Measurements from ENCODE around the gene SAV1.

SAV1 gene

DNA sequence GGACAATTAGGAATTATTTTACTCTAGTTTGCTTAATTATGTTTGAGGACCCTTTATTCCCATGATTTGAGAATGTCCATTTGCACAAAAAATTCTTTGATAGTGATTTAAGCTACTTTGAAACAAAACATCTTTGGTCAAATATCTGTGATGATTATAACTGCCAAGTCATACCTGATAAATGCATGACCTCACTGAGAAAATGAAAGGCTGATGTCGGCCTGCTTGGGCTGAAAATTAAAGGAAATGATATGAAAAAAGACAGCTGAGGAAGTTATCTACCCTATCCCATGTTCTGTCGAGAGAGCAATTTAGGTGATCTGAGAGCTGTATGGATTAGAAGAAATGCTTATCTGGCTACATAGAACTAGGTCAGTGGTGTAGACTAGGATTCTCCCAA lies 64.5 kb downstream of the SAV1 start:
- no peaks in the 10 kb centered on the region for H3K79me2 ChIP-seq (ENCODE audit: insufficient read depth, low read length)
- no peak overlapping the region for H2AFZ ChIP-seq (ENCODE audit: low read depth, low read length)
- ATAC-seq (ENCODE audit: insufficient read depth, low read depth) (no peak), DNase-seq (no peak)
- H3K4me3 ChIP-seq (ENCODE audit: low read depth in 1 of 2, low read length in 2 of 2): no peak overlapping the region
- TF ChIP-seq, protein P1, sequence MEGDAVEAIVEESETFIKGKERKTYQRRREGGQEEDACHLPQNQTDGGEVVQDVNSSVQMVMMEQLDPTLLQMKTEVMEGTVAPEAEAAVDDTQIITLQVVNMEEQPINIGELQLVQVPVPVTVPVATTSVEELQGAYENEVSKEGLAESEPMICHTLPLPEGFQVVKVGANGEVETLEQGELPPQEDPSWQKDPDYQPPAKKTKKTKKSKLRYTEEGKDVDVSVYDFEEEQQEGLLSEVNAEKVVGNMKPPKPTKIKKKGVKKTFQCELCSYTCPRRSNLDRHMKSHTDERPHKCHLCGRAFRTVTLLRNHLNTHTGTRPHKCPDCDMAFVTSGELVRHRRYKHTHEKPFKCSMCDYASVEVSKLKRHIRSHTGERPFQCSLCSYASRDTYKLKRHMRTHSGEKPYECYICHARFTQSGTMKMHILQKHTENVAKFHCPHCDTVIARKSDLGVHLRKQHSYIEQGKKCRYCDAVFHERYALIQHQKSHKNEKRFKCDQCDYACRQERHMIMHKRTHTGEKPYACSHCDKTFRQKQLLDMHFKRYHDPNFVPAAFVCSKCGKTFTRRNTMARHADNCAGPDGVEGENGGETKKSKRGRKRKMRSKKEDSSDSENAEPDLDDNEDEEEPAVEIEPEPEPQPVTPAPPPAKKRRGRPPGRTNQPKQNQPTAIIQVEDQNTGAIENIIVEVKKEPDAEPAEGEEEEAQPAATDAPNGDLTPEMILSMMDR (IDR thresholded peaks at IDR 0.05; ENCODE audit: borderline replicate concordance, extremely low read depth, low read length, poor library complexity, severe bottlenecking): no peak
- TF ChIP-seq EZH2 (IDR thresholded peaks at IDR 0.05; ENCODE audit: borderline replicate concordance, low read depth, low read length, severe bottlenecking): no peak
- no peak overlapping the region for H3K9ac ChIP-seq (ENCODE audit: low read depth, low read length)
- no peaks in the 10 kb centered on the region for H3K9me3 ChIP-seq (ENCODE audit: insufficient read depth, low read length, severe bottlenecking)
- H3K36me3 ChIP-seq (ENCODE audit: insufficient read depth, low read length): no peaks in the 10 kb centered on the region
- H3K4me2 ChIP-seq (ENCODE audit: insufficient read depth, low read length): no peak overlapping the region
- no peaks in the 10 kb centered on the region for H3K27me3 ChIP-seq (ENCODE audit: insufficient read depth, low read length, poor library complexity)
- H4K20me1 ChIP-seq (ENCODE audit: insufficient read depth, low read length): no peaks in the 10 kb centered on the region
- no peak overlapping the region for H3K27ac ChIP-seq (ENCODE audit: low read length)
- H3K4me1 ChIP-seq (ENCODE audit: insufficient read depth, low read length): no peaks in the 10 kb centered on the region

DNA sequence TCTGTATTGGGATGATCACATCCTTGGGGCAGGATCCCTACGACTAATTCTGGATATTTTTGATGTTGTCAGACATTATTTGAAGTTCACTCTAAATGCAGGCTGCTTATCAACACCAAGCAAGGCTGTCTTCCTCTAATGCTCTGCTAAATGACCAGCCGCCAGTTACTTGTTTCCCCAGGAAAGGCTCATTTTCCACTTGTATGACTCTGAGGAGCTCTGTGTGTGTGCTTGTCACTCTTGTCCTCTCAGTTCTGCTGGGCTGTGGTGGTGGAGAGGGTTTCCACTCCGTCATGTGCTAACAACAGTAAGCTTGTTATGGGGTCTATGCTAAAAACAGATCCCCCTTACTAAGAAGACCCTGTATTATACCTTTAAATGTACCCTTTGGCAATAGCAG lies 66.1 kb downstream of the SAV1 start:
- H3K79me2 ChIP-seq (ENCODE audit: insufficient read depth, low read length): no peaks in the 10 kb centered on the region
- no peaks in the 10 kb centered on the region for H4K20me1 ChIP-seq (ENCODE audit: insufficient read depth, low read length)
- no peak for TF ChIP-seq EZH2 (IDR thresholded peaks at IDR 0.05; ENCODE audit: borderline replicate concordance, low read depth, low read length, severe bottlenecking)
- TF ChIP-seq, protein P1 (IDR thresholded peaks at IDR 0.05; ENCODE audit: borderline replicate concordance, extremely low read depth, low read length, poor library complexity, severe bottlenecking): no peak
- ATAC-seq (ENCODE audit: insufficient read depth, low read depth): no peak
- H3K4me3 ChIP-seq (ENCODE audit: low read depth in 1 of 2, low read length in 2 of 2): no peak overlapping the region
- H3K27me3 ChIP-seq (ENCODE audit: insufficient read depth, low read length, poor library complexity): no peaks in the 10 kb centered on the region
- H3K4me1 ChIP-seq (ENCODE audit: insufficient read depth, low read length): no peaks in the 10 kb centered on the region
- no peak for DNase-seq
- H3K36me3 ChIP-seq (ENCODE audit: insufficient read depth, low read length): no peaks in the 10 kb centered on the region
- H3K9ac ChIP-seq (ENCODE audit: low read depth, low read length): no peak overlapping the region
- no peaks in the 10 kb centered on the region for H3K9me3 ChIP-seq (ENCODE audit: insufficient read depth, low read length, severe bottlenecking)
- H3K27ac ChIP-seq (ENCODE audit: low read length): no peak overlapping the region
- H2AFZ ChIP-seq (ENCODE audit: low read depth, low read length): no peak overlapping the region
- H3K4me2 ChIP-seq (ENCODE audit: insufficient read depth, low read length): no peak overlapping the region

DNA sequence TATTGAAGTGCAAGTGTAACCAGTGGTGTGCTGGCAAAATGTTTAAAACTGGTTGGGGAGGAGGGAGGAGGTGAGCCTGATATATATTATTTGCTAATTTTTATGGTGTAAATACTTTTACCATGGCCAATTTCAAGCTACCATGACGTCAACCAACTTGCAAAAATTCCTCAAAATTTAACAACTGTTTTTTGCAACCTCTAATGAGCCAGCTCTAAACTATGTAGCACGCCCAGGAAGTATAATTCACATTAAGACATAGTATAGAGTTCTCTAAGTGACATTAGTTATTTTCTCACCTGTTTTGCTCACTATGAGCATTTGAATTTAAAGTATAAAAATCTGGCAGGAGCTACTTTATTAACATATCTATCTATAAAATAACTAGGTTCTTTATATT lies 66.7 kb downstream of the SAV1 start:
- Histone ChIP-seq H3K4me1 (ENCODE audit: insufficient read depth, low read length) (no peaks in the 10 kb centered on the region), H3K9me3 (ENCODE audit: insufficient read depth, low read length, severe bottlenecking) (no peaks in the 10 kb centered on the region), H3K9ac (ENCODE audit: low read depth, low read length) (no peak overlapping the region), H3K27ac (ENCODE audit: low read length) (no peak overlapping the region), H3K36me3 (ENCODE audit: insufficient read depth, low read length) (no peaks in the 10 kb centered on the region), H3K79me2 (ENCODE audit: insufficient read depth, low read length) (no peaks in the 10 kb centered on the region), H2AFZ (ENCODE audit: low read depth, low read length) (no peak overlapping the region), H3K4me3 (ENCODE audit: low read depth in 1 of 2, low read length in 2 of 2) (no peak overlapping the region), H3K4me2 (ENCODE audit: insufficient read depth, low read length) (no peak overlapping the region), H4K20me1 (ENCODE audit: insufficient read depth, low read length) (no peaks in the 10 kb centered on the region), H3K27me3 (ENCODE audit: insufficient read depth, low read length, poor library complexity) (no peaks in the 10 kb centered on the region)
- TF ChIP-seq, protein P1 (IDR thresholded peaks at IDR 0.05; ENCODE audit: borderline replicate concordance, extremely low read depth, low read length, poor library complexity, severe bottlenecking): no peak
- no peak for TF ChIP-seq EZH2 (IDR thresholded peaks at IDR 0.05; ENCODE audit: borderline replicate concordance, low read depth, low read length, severe bottlenecking)
- ATAC-seq (ENCODE audit: insufficient read depth, low read depth): no peak
- DNase-seq: no peak

DNA sequence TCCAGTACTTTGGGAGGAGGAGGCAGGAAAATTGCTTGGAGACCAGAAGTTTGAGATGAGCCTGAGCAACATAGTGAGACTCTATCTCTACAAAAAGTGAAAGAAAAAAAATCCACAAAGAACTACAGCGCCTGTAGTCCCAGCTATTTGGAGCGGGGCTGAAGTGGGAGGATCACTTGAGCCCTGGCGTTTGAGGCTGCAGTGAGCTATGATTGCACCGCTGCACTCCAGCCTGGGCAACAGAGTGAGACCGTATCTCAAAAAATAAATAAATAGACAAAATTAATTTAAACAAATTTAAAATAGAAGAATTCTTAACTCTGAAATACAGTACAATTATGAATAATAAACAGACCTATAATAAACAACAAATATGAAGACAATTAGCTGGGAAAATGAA lies 67.3 kb downstream of the SAV1 start:
- no peaks in the 10 kb centered on the region for H3K27me3 ChIP-seq (ENCODE audit: insufficient read depth, low read length, poor library complexity)
- no peaks in the 10 kb centered on the region for H3K4me1 ChIP-seq (ENCODE audit: insufficient read depth, low read length)
- no peak overlapping the region for H3K27ac ChIP-seq (ENCODE audit: low read length)
- H4K20me1 ChIP-seq (ENCODE audit: insufficient read depth, low read length): no peaks in the 10 kb centered on the region
- H3K79me2 ChIP-seq (ENCODE audit: insufficient read depth, low read length): no peaks in the 10 kb centered on the region
- H2AFZ ChIP-seq (ENCODE audit: low read depth, low read length): no peak overlapping the region
- H3K4me2 ChIP-seq (ENCODE audit: insufficient read depth, low read length): no peak overlapping the region
- no peak overlapping the region for H3K9ac ChIP-seq (ENCODE audit: low read depth, low read length)
- no peak for DNase-seq
- no peaks in the 10 kb centered on the region for H3K9me3 ChIP-seq (ENCODE audit: insufficient read depth, low read length, severe bottlenecking)
- no peaks in the 10 kb centered on the region for H3K36me3 ChIP-seq (ENCODE audit: insufficient read depth, low read length)
- no peak for ATAC-seq (ENCODE audit: insufficient read depth, low read depth)
- H3K4me3 ChIP-seq (ENCODE audit: low read depth in 1 of 2, low read length in 2 of 2): no peak overlapping the region
- TF ChIP-seq, protein P1 (IDR thresholded peaks at IDR 0.05; ENCODE audit: borderline replicate concordance, extremely low read depth, low read length, poor library complexity, severe bottlenecking): no peak
- no peak for TF ChIP-seq EZH2 (IDR thresholded peaks at IDR 0.05; ENCODE audit: borderline replicate concordance, low read depth, low read length, severe bottlenecking)

Measured in DND-41 (cell line).